Calu3 (cell line): ENCODE results near the gene NID2. TPM values are rescaled to one million over a fixed set of nuclear protein-coding genes. Genes with fewer than 3 reads are reported as not detected.

ENCODE experiments used
- BruUV-seq: library from RNA; stranded (reverse); fragments of 400-500 nt; replicated peaks from 2 replicates; lab custom pipeline; 2021; lab: Mats Ljungman, UMichigan
- CTCF ChIA-PET: fragments of 300-600 bp; sonication (Branson Sonifier 250); formaldehyde crosslinking; loops from one replicate; lab custom pipeline; 2022; ENCODE audit warnings: antibody characterized with exemption; lab: Charles Lee
- DNase-seq: peaks from one replicate; pipeline ENCODE4 v3.0.0; 2022
- H3K27ac Mint-ChIP-seq: one replicate; pipeline ENCODE4 v1.8.0; 2022; ENCODE audit warnings: mixed read lengths; ENCODE audit not compliant: unreplicated experiment
- H3K27me3 Mint-ChIP-seq: one replicate; pipeline ENCODE4 v1.8.0; 2022; ENCODE audit warnings: mixed read lengths; ENCODE audit not compliant: unreplicated experiment
- H3K36me3 Mint-ChIP-seq: one replicate; pipeline ENCODE4 v1.8.0; 2022; ENCODE audit warnings: mild to moderate bottlenecking, moderate library complexity, mixed read lengths; ENCODE audit not compliant: insufficient read depth, unreplicated experiment
- H3K4me1 Mint-ChIP-seq: one replicate; pipeline ENCODE4 v1.8.0; 2022; ENCODE audit warnings: mild to moderate bottlenecking, low read depth, mixed read lengths; ENCODE audit not compliant: unreplicated experiment
- H3K4me3 Mint-ChIP-seq: one replicate; pipeline ENCODE4 v1.8.0; 2022; ENCODE audit warnings: mild to moderate bottlenecking, low read depth, moderate library complexity, mixed read lengths; ENCODE audit not compliant: unreplicated experiment
- H3K9me3 Mint-ChIP-seq: one replicate; pipeline ENCODE4 v1.8.0; 2022; ENCODE audit warnings: low read depth, mixed read lengths; ENCODE audit not compliant: unreplicated experiment
- CTCF ChIP-seq: fragments of 200-600 bp; IDR thresholded peaks from one replicate; pipeline ENCODE4 v1.8.0; 2022; ENCODE audit warnings: antibody characterized with exemption; ENCODE audit not compliant: unreplicated experiment
- intact Hi-C: fragments of 100-400 bp; cut with micrococcal nuclease; formaldehyde crosslinking; loops from one replicate; pipeline ENCODE4 v1.10.0; 2022; ENCODE audit not compliant: unreplicated experiment
- total RNA-seq: library from RNA; stranded (reverse); gene quantifications from 2 replicates; pipeline ENCODE4 v1.2.3, GENCODE V29; 2022

Gene NID2
- total RNA-seq, 1 experiment from 2014 or later = not detected

DNA sequence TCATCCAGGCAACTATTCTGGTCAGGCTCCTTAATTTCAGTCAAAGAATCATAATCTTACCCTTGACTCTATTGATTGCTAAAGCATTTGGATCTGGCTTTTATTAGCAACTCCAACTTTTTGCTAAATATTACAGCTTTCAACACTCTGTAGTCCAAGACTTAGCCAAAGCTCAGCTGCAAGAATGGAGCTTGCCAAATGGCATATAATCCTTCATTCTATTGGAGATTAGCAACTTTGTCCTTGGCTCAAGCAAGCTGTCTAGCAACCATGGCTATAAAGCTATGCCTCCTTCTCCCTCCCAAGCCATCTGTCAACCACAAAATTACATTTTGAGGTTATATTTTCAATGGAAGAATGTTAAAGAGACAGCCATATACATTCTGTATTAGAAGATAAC is 23.1 kb upstream of the NID2 start:
- no peak overlapping the region for H3K4me3 Mint-ChIP-seq
- no peak for DNase-seq
- no peaks in the 10 kb centered on the region for H3K4me1 Mint-ChIP-seq
- no peaks in the 10 kb centered on the region for H3K9me3 Mint-ChIP-seq
- peaks cover 92% of the 10 kb centered on the region for H3K27me3 Mint-ChIP-seq
- H3K36me3 Mint-ChIP-seq = no peaks in the 10 kb centered on the region
- no peak for TF ChIP-seq CTCF
- BruUV-seq = no TSS peak
- H3K27ac Mint-ChIP-seq = no peak overlapping the region
- intact Hi-C loops = no loop called here
- CTCF ChIA-PET = no interaction called here

GRCh38 chr14:52090936-52091335 is 22.1 kb upstream of the NID2 start:
- no peak overlapping the region for H3K4me3 Mint-ChIP-seq
- no peak for DNase-seq
- H3K27ac Mint-ChIP-seq = no peak overlapping the region
- H3K9me3 Mint-ChIP-seq = no peaks in the 10 kb centered on the region
- TF ChIP-seq CTCF = no peak
- CTCF ChIA-PET = no interaction called here
- H3K27me3 Mint-ChIP-seq = peaks cover 84% of the 10 kb centered on the region
- BruUV-seq = no TSS peak
- intact Hi-C loops = no loop called here
- no peaks in the 10 kb centered on the region for H3K36me3 Mint-ChIP-seq
- H3K4me1 Mint-ChIP-seq = no peaks in the 10 kb centered on the region

DNA sequence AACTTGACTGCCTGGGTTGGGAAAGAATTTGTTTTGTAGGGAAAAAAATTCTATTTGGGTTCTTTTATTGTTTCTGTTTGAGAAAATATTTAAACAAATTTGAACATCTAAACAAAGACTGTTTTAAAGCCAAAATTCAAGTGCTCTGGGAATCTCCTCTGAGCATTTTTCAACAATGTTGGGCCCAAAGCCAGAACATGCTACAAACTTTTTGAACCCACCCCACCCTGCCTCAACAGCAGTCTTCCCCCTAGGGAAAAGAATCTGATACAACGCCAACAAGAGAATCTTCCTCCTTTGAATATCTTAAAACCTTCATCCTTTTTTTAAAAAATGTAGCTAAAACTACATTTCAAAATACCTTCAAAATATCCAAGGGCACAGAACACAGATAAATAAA is 20.4 kb upstream of the NID2 start:
- DNase-seq = no peak
- H3K4me3 Mint-ChIP-seq = no peak overlapping the region
- no peaks in the 10 kb centered on the region for H3K4me1 Mint-ChIP-seq
- BruUV-seq = no TSS peak
- intact Hi-C loops = no loop called here
- TF ChIP-seq CTCF = no peak
- peaks cover 4% of the 10 kb centered on the region for H3K9me3 Mint-ChIP-seq
- H3K36me3 Mint-ChIP-seq = no peaks in the 10 kb centered on the region
- H3K27ac Mint-ChIP-seq = no peak overlapping the region
- H3K27me3 Mint-ChIP-seq = peaks cover 81% of the 10 kb centered on the region
- CTCF ChIA-PET = interaction anchor here (1.1 kb wide), 1 partner anchor 18 kb away, joined by 3 read pairs; no protein-coding TSS in a partner anchor

GRCh38 chr14:52086711-52087110 is 17.9 kb upstream of the NID2 start:
- intact Hi-C loops = no loop called here
- no peak for DNase-seq
- no TSS peak for BruUV-seq

More at GRCh38 chr14:52086711-52087110, 17.9 kb upstream of the NID2 start:
- peaks cover 2% of the 10 kb centered on the region for H3K4me1 Mint-ChIP-seq
- H3K36me3 Mint-ChIP-seq = no peaks in the 10 kb centered on the region
- TF ChIP-seq CTCF = no peak
- H3K27me3 Mint-ChIP-seq = peaks cover 61% of the 10 kb centered on the region
- peaks cover 5% of the 10 kb centered on the region for H3K9me3 Mint-ChIP-seq
- no peak overlapping the region for H3K27ac Mint-ChIP-seq
- CTCF ChIA-PET = interaction anchor here (0.6 kb wide), 1 partner anchor 93 kb away, joined by 5 read pairs; no protein-coding TSS in a partner anchor
- no peak overlapping the region for H3K4me3 Mint-ChIP-seq
